AG09309 (cell line): ENCODE data around the gene RBMS3.

Source experiments
- DNase-seq: peaks from one replicate; pipeline ENCODE4 v3.0.0-alpha.2; 2010; ENCODE audit warnings: low read depth
- H3K4me3 ChIP-seq: 2 replicates; pipeline ENCODE4 v1.5.1; 2011; ENCODE audit warnings: mild to moderate bottlenecking, low read depth, low read length, moderate library complexity; ENCODE audit not compliant: control insufficient read depth
- TF ChIP-seq, protein P1 (sequence below): IDR thresholded peaks from 2 replicates; pipeline ENCODE4 v1.5.1; 2011; ENCODE audit warnings: mild to moderate bottlenecking, low read depth, low read length, inconsistent platforms; ENCODE audit not compliant: insufficient read depth, control insufficient read depth; ENCODE audit errors: missing control alignments

RBMS3 gene

DNA sequence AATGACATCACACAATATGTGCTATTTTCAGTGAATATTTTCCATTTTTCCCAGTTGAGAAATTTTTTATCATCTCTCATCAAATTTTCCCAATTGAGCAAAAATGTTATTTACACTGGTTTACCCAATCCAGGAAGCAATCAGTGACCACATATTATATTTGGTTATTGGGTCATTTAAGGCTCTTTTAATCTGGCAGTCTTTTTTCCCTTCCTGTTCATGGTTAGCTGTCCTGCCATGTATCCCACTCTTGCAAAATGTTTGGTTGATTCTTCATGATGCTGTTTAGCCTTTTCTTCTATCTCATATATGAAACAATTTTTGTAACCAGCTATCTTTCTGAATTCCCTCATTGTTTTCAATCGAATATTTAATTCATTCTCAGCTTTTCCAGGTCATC is 626.0 kb downstream of the RBMS3 start:
- TF ChIP-seq, protein P1, sequence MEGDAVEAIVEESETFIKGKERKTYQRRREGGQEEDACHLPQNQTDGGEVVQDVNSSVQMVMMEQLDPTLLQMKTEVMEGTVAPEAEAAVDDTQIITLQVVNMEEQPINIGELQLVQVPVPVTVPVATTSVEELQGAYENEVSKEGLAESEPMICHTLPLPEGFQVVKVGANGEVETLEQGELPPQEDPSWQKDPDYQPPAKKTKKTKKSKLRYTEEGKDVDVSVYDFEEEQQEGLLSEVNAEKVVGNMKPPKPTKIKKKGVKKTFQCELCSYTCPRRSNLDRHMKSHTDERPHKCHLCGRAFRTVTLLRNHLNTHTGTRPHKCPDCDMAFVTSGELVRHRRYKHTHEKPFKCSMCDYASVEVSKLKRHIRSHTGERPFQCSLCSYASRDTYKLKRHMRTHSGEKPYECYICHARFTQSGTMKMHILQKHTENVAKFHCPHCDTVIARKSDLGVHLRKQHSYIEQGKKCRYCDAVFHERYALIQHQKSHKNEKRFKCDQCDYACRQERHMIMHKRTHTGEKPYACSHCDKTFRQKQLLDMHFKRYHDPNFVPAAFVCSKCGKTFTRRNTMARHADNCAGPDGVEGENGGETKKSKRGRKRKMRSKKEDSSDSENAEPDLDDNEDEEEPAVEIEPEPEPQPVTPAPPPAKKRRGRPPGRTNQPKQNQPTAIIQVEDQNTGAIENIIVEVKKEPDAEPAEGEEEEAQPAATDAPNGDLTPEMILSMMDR = no peak
- no peak overlapping the region for H3K4me3 ChIP-seq
- DNase-seq = no peak

DNA sequence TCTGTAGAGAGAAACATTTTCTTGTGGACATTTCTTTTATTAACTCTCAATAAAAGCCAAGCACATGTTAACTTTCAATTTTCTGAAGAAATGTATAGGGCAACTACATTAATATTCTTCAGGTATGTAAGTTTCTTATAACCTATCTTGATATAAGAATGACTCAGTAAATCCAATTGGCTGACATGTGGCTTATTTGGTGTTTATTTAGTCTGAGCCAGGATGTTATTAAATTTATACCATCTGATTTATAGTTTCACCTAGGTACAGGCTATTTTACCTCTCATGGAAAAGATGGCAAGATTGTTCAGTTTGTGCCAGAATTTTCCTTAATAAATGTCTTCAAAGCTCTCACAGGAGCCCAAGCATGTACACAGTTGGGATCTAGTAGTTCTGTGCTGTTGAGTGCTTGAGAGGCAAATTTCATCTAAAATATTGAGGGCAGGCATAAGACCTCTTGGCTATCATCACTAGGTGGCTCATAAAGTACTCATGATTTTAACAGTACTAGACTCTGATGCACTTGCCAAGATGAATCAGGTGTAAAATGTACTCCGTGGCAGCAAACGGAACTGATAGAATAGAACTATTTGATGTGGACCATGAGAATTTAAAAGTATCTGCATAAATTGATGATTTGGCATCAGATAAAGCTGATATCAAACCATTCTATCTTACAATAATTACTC is 631.9 kb downstream of the RBMS3 start:
- TF ChIP-seq, protein P1 = no peak
- DNase-seq = no peak
- H3K4me3 ChIP-seq = no peak overlapping the region

- no peak overlapping the region for H3K4me3 ChIP-seq
- peak; percentile 23 for DNase-seq
Observed at GRCh38 chr3:29914861-29915524, 634.1 kb downstream of the RBMS3 start.

DNA sequence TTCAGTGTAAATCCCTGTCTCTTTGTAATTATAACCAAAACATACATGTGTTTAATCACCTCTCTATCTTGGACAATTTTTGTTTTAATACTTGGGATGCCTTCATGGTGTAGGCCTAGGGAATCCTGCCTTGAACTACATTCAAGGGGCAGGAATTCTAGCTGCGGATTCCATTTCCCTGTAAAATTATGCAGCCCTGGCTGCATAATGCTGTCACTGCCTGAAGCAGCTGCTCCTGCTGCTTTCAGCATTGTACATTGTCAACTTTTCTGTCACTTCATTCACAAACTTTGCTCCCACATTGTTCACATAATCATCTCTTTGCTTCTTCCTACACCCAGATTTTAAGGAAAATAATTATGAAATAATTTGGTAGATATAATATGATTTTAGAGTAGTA is 638.7 kb downstream of the RBMS3 start:
- no peak for DNase-seq
- TF ChIP-seq, protein P1 = no peak
- H3K4me3 ChIP-seq = no peak overlapping the region

More at GRCh38 chr3:29914861-29915524, 634.1 kb downstream of the RBMS3 start:
- TF ChIP-seq, protein P1 = no peak

DNA sequence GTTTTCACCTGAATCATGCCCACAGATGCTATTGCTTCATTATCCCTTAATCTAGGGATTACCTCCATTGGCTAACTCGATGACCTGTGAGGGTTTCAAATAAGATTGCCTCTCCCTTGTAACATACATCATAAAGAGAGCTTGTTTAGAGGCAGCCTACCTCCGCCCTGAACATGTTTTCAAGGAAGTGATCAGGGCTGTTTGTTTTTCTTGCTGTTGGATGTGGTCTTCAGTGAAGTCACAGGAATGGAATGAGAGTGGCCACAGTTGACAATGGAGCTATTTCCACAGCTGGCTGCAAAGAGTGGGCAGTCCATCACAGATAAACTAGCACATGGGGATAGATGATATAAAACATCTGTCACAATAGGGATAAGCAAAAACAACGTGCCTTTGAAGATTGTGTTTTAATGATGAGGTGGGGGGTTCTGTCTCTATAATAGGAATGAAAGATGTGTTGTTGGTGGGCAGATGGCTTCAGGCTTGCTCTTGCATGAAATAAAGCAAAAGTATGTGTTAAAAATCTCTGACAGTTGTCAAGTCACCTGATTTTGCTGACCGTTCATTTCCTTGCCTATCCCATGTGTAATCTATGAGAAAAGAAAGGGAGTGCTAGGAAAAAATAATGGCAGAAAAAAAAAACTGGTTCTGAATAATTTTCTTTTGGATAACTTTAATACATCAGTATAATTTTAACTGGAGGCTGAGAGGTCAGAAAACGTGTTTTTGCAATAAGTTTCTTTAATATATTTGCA is 642.3 kb downstream of the RBMS3 start:
- TF ChIP-seq, protein P1 = no peak
- DNase-seq = peak; percentile 54
- H3K4me3 ChIP-seq = no peak overlapping the region

GRCh38 chr3:29924783-29925561 is 644.1 kb downstream of the RBMS3 start:
- DNase-seq = no peak
- TF ChIP-seq, protein P1 = no peak

More at GRCh38 chr3:29924783-29925561, 644.1 kb downstream of the RBMS3 start:
- H3K4me3 ChIP-seq = no peak overlapping the region
